Body of pancreas (tissue), 4 donors: ENCODE measurements around the gene RPL32. TPM values are rescaled to one million over a fixed set of nuclear protein-coding genes. Genes with fewer than 3 reads are reported as not detected.

Source experiments
- ATAC-seq: fragments of 150-250 bp; one replicate; pipeline ENCODE4 v1.9.1; 2016
- DNase-seq, 4 donors: peaks; one replicate each; pipeline ENCODE4 v3.0.0-alpha.2; 2019
- H3K27ac ChIP-seq, 4 donors: fragments of 200-600 bp; sonication (generic); 1 replicate in 3 of 4; 2 replicates in 1 of 4; pipeline versions ENCODE4 v1.5.1 to v1.6.1; 2016 to 2019; ENCODE audit warnings: mild to moderate bottlenecking in 1 of 4, mixed read lengths in 1 of 4, moderate library complexity in 1 of 4
- H3K27me3 ChIP-seq, 2 donors: fragments of 200-600 bp; sonication (generic); one replicate each; pipeline ENCODE4 v1.6.0; 2016; ENCODE audit warnings: mild to moderate bottlenecking in 1 of 2
- H3K36me3 ChIP-seq, 2 donors: fragments of 200-600 bp; sonication (generic); replicated peaks in 1 of 2; 2 replicates each; pipeline ENCODE4 v1.5.1; 2016; ENCODE audit warnings: low read depth in 2 of 2; ENCODE audit not compliant: insufficient read depth in 1 of 2
- H3K4me1 ChIP-seq: fragments of 200-600 bp; sonication (generic); one replicate; pipeline ENCODE4 v1.6.0; 2016
- H3K4me3 ChIP-seq, 2 donors: fragments of 200-600 bp; sonication (generic); 1 replicate in 1 of 2; 2 replicates in 1 of 2; pipeline ENCODE4 v1.5.1; 2016 to 2019
- H3K9me3 ChIP-seq, 3 donors: fragments of 200-600 bp; sonication (generic); 1 replicate in 2 of 3; 2 replicates in 1 of 3; pipeline ENCODE4 v1.5.1; 2016
- CTCF ChIP-seq, 7 experiments: fragments of 450-650 bp in 4 of 7; fragments of 200-600 bp in 3 of 7; sonication (generic) in 3 of 7; IDR thresholded peaks; one replicate each; pipeline ENCODE4 v1.5.1; 2016 to 2019; ENCODE audit warnings: antibody characterized with exemption in 7 of 7
- POLR2A ChIP-seq, 3 donors: fragments of 450-650 bp; IDR thresholded peaks; one replicate each; pipeline ENCODE4 v1.6.1; 2016; ENCODE audit warnings: antibody characterized with exemption in 3 of 3, mild to moderate bottlenecking in 2 of 3
- WGBS, 2 donors: methylation state at CpG; one replicate each; pipeline ENCODE4 v1.1.5; 2017; 5-methylcytosine and 5-hydroxymethylcytosine counted together
- intact Hi-C: fragments of 100-400 bp; cut with DNase I; formaldehyde crosslinking; loops from one replicate; pipeline ENCODE4 v1.15.1; 2023
- total RNA-seq, 2 donors: library from RNA; depleted of rRNA; stranded (reverse); fragments of >200 nt; gene quantifications; one replicate each; pipeline ENCODE4 v1.1.0, GENCODE V29; 2016

The RPL32 gene
- total RNA-seq, 2 donors from 2014 or later, result 396 to 1,369 TPM

- Histone ChIP-seq H3K4me1 (peaks cover 37% of the 10 kb centered on the region), H3K27ac (no peak overlapping the region), H3K9me3 (no peaks in the 10 kb centered on the region), H3K27me3 (no peaks in the 10 kb centered on the region), H3K4me3 (no peak overlapping the region), H3K36me3 (peaks cover 14 to 28% of the 10 kb centered on the region in 2 donors)
- no peak for ATAC-seq
- intact Hi-C loops, result no loop called here
- 63 to 64% methylated on average over 13 of the region's 13 CpGs for WGBS, 2 donors
- no peak for DNase-seq
- TF ChIP-seq CTCF (IDR thresholded peaks at IDR 0.05) (no peak), POLR2A (IDR thresholded peaks at IDR 0.05) (no peak)
Observed at GRCh38 chr3:12838179-12838965, 3.0 kb downstream of the RPL32 start.

GRCh38 chr3:12837295-12837986 is 3.9 kb downstream of the RPL32 start:
- no peak overlapping the region for H3K27ac ChIP-seq
- peaks cover 18 to 33% of the 10 kb centered on the region in 2 donors for H3K36me3 ChIP-seq
- TF ChIP-seq CTCF (IDR thresholded peaks at IDR 0.05), result no peak
- no peaks in the 10 kb centered on the region for H3K27me3 ChIP-seq
- WGBS, 2 donors, result 58 to 60% methylated on average over 6 of the region's 6 CpGs
- intact Hi-C loops, result no loop called here
- DNase-seq (no peak), ATAC-seq (no peak)
- H3K4me1 ChIP-seq, result peaks cover 37% of the 10 kb centered on the region
- H3K4me3 ChIP-seq, result no peak overlapping the region
- no peaks in the 10 kb centered on the region for H3K9me3 ChIP-seq

GRCh38 chr3:12835052-12835665 is 6.2 kb downstream of the RPL32 start:
- peaks cover 18 to 33% of the 10 kb centered on the region in 2 donors for H3K36me3 ChIP-seq
- 85 to 87% methylated on average over 6 of the region's 6 CpGs for WGBS, 2 donors
- no peaks in the 10 kb centered on the region for H3K27me3 ChIP-seq
- H3K4me3 ChIP-seq, result no peak overlapping the region
- no peaks in the 10 kb centered on the region for H3K9me3 ChIP-seq
- intact Hi-C loops, result no loop called here
- ATAC-seq, result no peak
- peaks cover 27% of the 10 kb centered on the region for H3K4me1 ChIP-seq
- no peak overlapping the region for H3K27ac ChIP-seq
- no peak for TF ChIP-seq CTCF (IDR thresholded peaks at IDR 0.05)
- DNase-seq, result no peak

- Histone ChIP-seq H3K27me3 (no peaks in the 10 kb centered on the region), H3K27ac (no peak overlapping the region), H3K4me1 (peaks cover 10% of the 10 kb centered on the region), H3K9me3 (no peaks in the 10 kb centered on the region), H3K4me3 (no peak overlapping the region), H3K36me3 (peaks cover 18 to 27% of the 10 kb centered on the region in 2 donors)
- intact Hi-C loops, result no loop called here
- no peak for TF ChIP-seq POLR2A (IDR thresholded peaks at IDR 0.05)
- no peak for TF ChIP-seq CTCF (IDR thresholded peaks at IDR 0.05)
- WGBS, 2 donors, result 77 to 82% methylated on average over 13 of the region's 13 CpGs
- ATAC-seq (no peak), DNase-seq (no peak)
Observed at GRCh38 chr3:12833222-12834161, 7.9 kb downstream of the RPL32 start.
